ENCODE measurements around the gene SLC7A1.

GRCh38 chr13:29521336-29521735 is 74.2 kb downstream of the SLC7A1 start:
- TF ChIP-seq EZH2 (IDR thresholded peaks at IDR 0.05; ENCODE audit: low read length, missing control alignments), result no peak
- TF ChIP-seq, protein P1, sequence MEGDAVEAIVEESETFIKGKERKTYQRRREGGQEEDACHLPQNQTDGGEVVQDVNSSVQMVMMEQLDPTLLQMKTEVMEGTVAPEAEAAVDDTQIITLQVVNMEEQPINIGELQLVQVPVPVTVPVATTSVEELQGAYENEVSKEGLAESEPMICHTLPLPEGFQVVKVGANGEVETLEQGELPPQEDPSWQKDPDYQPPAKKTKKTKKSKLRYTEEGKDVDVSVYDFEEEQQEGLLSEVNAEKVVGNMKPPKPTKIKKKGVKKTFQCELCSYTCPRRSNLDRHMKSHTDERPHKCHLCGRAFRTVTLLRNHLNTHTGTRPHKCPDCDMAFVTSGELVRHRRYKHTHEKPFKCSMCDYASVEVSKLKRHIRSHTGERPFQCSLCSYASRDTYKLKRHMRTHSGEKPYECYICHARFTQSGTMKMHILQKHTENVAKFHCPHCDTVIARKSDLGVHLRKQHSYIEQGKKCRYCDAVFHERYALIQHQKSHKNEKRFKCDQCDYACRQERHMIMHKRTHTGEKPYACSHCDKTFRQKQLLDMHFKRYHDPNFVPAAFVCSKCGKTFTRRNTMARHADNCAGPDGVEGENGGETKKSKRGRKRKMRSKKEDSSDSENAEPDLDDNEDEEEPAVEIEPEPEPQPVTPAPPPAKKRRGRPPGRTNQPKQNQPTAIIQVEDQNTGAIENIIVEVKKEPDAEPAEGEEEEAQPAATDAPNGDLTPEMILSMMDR (conservative IDR thresholded peaks at IDR 0.05 in 1 of 2, IDR thresholded peaks at IDR 0.05 in 1 of 2; ENCODE audit: low read depth in 1 of 2, low read length in 2 of 2), result no peak

All from fibroblast of lung (primary cell).